HuH-7.5 (cell line): ENCODE data around the gene MCM9.
"Not testable (repeated sequence)": the region's sequence is repeated elsewhere in the genome, so short reads cannot be mapped to it uniquely, and the experiment has no call there.

Experiments used
- DNase-seq: peaks from one replicate; pipeline ENCODE4 v3.0.0; 2011; ENCODE audit warnings: low spot score

The MCM9 gene

DNA sequence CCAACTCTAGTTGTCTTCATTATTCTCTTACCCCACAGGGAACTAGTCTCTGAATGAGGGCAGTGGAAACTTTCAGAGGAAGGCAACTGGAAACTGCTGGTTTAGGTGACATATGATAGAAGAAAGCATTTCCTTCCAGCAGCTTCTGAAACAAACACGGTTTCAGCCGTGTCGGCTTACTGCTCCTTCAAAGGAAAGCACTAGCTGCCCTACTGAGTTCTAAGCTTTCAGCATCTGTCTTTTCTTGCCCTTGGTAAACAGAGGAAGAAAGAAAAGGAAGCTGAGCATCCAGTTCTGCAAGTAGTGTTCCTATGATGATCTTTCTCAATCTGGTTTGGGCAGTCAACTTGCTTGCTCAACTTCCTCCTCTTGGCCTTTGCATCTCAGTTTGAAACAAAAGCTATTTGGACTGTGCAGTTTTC, 166.0 kb downstream of the MCM9 start:
- no peak for DNase-seq

DNA sequence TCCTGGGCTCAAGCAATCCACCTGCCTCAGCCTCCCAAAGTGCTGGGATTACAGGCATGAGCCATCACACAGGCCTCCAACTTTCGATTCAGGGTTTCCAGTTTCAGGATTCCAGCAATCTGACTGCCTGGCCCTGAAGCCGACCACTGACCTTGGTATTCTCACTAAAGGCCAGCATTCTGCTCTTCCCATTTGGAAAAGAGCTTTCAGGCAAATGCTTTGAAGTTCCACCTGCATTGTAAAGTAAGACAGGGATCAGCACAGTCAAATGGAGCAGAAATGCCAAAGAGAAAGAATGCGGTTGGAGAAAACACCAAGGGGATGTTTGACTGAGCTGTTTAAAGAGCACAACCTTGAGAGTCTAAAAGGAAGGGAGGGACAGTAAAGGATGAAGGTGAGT, 166.5 kb downstream of the MCM9 start:
- DNase-seq = no peak

DNA sequence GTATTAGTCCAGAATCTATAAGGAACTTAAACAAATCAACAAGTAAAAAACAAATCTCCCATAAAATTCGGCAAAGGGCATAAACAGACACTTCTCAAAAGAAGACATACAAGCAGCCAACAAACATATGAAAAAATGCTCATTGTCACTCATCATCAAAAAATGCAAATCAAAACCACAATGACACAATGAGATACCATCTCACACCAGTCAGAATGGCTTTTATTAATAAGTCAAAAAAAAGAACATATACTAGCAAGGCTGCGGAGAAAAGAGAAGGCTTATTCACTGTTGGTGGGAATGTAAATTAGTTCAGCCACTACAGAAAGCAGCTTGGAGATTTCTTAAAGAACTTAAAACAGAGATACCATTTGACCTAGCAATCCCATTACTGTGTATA, 169.6 kb downstream of the MCM9 start:
- not testable (repeated sequence) for DNase-seq

DNA sequence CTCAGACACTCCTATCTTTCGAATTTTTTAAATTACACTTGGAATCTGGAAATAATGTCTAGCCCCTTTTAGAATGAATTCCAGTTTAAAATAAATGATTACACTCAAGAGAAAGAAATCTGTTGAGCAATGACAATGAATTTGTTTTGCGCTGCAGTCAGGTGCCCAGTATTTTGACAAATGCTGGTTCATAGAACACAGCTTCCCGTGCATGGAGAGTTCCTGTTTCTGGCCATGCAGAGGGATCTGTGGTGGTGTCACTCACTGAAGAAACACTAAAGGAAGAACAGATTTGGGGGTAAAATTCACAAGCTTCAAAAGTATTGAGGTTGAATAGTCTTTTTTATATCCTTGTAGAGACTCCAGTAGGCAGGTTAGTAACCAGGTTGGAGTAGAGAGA, 170.2 kb downstream of the MCM9 start:
- DNase-seq = no peak
